WI38 (cell line): Measurements from ENCODE around the gene NOD2.

Source experiments
- H3K4me3 ChIP-seq: 2 replicates; pipeline ENCODE4 v1.5.1; 2011; ENCODE audit warnings: low read depth, mild to moderate bottlenecking, control low read depth, low read length
- TF ChIP-seq, protein P1 (sequence below): IDR thresholded peaks from 2 replicates; pipeline ENCODE4 v1.5.1; 2012; ENCODE audit warnings: low read depth, mild to moderate bottlenecking, control low read depth, low read length

NOD2 gene

DNA sequence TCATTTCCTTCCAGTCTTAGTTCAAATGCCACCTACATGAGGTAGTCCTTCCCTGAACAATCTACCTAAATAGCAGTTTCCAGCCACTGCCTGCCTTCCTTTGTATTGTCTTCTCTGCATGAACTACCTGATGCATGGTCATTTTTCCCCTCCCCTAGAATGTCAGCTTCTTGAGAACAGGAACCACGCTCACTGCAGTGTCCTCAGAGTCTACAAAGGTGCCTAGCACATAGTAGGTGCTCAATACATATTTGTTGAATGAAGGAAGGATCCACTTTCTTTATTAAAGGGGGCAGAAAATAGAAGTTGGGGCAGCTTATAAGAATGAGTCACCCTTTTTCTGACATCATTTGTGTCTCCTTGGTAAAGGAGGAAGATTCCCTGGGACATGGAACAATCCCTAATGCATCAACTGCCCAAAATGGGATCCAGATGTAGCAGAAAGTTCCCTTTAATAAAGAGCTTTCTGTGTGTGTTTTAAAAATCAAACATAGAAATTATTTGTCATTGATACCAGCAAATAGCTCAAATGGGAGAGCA, 44.1 kb downstream of the NOD2 start:
- TF ChIP-seq, protein P1, sequence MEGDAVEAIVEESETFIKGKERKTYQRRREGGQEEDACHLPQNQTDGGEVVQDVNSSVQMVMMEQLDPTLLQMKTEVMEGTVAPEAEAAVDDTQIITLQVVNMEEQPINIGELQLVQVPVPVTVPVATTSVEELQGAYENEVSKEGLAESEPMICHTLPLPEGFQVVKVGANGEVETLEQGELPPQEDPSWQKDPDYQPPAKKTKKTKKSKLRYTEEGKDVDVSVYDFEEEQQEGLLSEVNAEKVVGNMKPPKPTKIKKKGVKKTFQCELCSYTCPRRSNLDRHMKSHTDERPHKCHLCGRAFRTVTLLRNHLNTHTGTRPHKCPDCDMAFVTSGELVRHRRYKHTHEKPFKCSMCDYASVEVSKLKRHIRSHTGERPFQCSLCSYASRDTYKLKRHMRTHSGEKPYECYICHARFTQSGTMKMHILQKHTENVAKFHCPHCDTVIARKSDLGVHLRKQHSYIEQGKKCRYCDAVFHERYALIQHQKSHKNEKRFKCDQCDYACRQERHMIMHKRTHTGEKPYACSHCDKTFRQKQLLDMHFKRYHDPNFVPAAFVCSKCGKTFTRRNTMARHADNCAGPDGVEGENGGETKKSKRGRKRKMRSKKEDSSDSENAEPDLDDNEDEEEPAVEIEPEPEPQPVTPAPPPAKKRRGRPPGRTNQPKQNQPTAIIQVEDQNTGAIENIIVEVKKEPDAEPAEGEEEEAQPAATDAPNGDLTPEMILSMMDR, result no peak

DNA sequence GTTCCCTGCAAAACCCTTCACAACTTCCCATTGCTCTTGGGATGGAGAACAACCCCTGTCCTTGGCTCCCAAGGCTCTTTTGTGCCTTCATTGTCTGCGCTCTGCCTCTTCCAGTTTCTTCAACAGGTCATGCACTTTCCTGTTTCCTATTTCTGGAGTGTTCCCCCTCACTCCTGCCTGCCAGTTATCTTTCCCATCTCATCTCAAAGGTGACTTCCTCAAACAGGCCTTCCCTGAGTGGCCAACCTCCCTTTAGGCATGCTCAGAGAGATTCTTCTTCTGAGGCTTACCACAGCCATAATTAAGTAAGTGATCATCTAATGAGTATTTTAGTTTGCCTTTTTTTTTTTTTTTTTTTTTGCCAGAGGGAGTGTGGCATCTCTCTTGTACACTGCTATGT, 45.6 kb downstream of the NOD2 start:
- TF ChIP-seq, protein P1, result no peak

More for the DNA sequence above, 44.1 kb downstream of the NOD2 start:
- no peak overlapping the region for H3K4me3 ChIP-seq

DNA sequence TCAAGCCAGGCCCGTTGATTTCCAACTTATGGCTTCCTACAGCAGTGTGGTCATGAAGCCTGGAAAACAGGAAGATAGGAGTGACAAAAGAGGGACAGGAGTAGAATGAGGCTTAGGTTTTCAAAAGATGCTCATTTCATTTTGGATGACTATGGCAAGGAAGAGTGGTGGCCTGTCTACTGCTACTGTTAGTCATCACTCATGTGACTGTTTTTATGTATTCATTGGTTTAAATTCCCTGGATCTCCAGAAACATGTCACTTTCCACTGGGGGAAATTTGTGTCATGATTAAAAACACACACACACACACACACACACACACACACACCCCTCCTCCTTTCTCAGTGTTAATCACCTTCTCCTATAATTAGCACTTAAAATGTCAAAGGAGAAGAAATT, 47.3 kb downstream of the NOD2 start:
- H3K4me3 ChIP-seq, result no peak overlapping the region
- TF ChIP-seq, protein P1, result no peak

More for the DNA sequence above, 45.6 kb downstream of the NOD2 start:
- no peak overlapping the region for H3K4me3 ChIP-seq

DNA sequence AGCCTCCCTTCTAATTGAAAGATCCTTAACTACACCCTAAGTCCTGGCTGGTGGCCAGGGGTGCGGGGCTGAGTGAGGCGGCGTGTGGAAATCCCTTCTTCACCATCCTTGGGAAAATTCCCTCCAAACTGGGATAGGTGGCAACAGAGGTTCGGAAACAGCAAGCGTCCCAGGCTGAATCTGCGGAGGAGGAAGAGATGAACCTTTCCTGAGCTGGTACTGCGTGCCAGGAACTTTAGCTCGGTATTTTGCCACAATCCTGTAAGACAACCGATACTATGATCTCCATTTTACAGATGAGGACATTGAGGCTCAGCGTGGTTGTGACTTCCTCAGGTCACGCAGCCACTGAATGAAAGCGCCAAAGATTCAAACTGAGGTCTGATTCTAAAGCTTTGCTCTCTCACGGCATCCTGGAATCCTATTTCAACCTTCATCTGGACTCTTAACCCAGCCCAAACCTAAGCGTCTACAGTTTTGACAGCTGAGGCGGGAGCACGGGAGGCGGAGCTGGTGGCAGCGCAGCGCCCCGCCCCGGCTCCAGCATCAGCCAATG, 47.9 kb downstream of the NOD2 start:
- TF ChIP-seq, protein P1, result no peak
- peak overlapping the region; percentile 54 for H3K4me3 ChIP-seq

DNA sequence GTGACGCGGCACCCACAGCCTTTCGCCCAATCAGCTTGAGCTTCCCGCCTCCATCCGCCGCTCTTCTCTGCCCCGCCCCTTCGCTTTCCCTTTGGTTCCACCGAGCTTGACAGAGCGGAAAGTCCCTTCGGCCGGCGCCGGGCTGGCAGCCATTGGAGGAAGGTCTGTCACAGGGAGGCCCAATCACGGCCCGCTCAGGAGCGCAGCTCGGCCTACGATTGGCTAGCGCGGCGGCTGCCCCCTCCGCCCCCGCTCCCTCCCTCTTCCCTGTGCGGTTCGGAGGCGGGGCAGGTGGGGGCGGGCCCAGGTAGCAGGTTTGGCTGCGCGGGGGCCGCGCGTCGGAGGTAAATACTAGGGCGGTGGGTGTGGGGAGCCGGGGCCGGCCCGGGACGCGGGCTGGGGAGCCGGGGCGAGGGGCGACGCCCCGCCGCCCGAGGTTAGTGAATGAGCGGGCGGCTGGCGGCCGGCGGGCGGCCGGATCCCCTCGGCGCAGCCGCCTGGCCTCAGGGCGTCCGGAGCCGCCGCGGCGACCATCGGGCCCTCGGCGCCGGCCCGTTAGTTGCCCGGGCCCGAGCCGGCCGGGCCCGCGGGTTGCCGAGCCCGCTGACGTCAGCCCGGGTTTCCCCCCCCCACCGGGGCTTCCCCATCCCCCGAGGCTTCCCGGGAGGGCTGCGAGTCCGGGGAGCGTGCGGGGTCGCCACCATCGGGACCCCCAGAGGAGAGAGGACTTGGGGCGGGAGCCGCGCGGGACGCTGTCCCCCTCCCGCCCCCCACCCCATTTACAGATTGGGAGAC, 48.6 kb downstream of the NOD2 start, which contains the start of gene CYLD:
CYLD (plus strand) TSS at position 306 of the 795 bp plus-strand sequence. CDS start 7,613 bp downstream, outside the sequence.
- peak within 1 kb of the TSS; percentile 80 for H3K4me3 ChIP-seq
- TF ChIP-seq, protein P1, result no peak

DNA sequence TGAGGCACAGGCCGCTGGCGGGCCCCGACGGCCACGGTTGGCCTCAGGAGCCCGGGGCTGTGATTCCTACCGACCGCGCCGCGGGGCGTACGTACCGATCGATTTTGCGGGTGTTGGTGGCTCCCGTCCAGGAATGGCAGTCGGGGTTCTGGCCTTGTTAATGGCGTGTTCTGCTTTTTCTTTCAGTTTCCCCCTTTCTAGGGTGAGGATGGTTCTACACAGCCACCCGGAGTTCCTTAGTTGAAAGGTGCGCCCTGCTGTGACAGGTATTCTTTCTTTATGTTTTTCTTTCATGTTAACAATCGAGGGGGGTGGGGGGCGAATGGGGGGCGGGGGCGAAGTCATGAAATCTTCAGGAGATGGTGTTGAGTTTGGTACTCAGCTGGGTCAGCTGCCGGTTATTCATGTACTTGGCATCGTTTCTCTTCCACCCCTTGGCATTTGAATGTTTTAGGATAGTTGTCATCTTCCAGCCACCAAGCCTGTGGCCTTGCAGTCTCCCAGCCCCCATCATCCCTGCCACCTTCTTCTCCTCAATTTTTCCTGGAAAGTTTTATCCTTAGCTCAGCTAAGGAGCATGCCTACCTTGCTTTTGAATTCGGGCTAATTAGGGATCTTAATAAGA, 49.3 kb downstream of the NOD2 start:
- TF ChIP-seq, protein P1, result no peak
- H3K4me3 ChIP-seq, result peak overlapping the region; percentile 80
